ENCODE results near the gene GABRR3.
A peak's percentile ranks its signal among the peaks of the same experiment; 100 is the strongest.

Gene GABRR3

DNA sequence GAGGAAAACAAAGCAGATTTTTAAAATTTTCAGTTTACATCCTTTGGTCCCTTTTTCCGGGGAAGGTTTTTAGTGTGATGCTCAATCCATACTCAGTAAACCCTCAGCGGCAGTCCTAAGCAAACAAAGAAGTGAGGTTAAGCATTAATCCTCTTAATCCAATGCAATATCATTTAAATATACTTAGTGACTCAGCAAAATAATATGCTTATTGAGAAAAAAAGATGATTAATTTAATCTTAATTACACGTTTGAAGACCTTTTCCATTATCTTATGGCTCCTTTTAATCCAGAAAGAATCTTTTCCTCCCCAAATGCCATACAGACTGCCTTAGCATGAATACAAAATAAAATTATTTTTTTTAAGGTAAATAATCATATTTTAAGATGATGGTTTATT is at the start of gene GABRR3:
GABRR3 (minus strand) TSS at position 108 of the 400 bp plus-strand sequence. CDS start 328 bp downstream, outside the sequence.
- DNase-seq (ENCODE audit: extremely low read depth in 1 of 2, low read depth in 1 of 2) = no peak

DNA sequence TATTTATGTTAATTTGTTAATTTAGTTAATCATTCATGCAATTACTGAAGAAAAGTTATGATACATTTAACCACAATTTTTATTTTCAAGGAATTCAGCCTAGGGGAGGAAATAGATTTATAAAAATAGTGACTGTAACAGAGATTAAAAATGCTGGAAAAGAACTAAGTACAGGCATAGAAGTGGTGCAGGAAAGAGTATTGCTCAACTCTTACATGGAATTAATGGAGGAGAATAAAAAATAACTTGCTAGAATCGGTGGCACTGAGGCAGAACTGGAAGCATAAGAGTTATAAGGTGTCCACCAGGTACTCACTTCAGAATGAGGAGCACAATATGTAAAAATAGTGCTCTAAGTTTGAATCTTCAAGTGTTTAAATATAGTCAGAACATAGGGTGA is 38.4 kb upstream of the GABRR3 start:
- no peak for DNase-seq (ENCODE audit: extremely low read depth in 1 of 2, low read depth in 1 of 2)

DNA sequence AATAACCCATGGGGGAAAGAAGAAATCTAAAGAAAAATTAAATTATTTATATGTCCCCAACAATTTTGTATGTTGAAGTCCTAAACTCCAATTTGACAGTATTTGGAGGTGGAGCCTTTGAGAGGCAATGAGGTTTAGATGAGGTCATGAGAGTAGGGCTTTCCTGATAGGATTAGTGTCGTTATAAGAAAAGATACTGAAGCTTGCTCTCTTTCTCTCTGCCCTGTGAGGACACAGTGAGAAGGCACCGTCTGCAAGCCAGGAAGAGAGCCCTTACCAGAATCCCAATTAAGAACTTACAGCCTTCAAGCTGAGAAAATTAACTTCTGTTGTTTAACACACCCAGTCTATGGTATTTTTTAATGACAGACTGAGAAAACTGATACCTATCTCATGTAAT is 35.7 kb upstream of the GABRR3 start:
- no peak for DNase-seq (ENCODE audit: extremely low read depth in 1 of 2, low read depth in 1 of 2)

DNA sequence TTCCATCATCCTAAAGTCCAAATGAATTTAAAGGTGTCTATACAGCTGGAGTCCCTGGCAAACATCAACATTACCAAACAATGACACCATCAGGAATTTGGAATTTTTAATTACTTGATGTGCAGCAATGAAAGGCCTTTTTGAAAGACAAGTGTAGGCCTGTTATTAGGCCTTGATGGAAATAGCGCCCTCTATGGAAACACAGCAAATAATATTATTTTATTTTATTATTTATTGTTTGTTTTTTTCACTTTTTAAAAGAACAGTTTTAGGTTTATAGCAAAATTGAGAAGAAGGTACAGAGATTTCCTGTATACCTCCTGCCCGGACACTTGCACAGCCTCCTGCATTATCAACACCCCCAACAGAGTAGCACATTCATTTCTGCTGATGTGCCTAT is 33.7 kb upstream of the GABRR3 start:
- no peak for DNase-seq (ENCODE audit: extremely low read depth in 1 of 2, low read depth in 1 of 2)

- DNase-seq (ENCODE audit: extremely low read depth in 1 of 2, low read depth in 1 of 2) = no peak
Measured at GRCh38 chr3:98058244-98058960, 23.3 kb upstream of the GABRR3 start.

DNA sequence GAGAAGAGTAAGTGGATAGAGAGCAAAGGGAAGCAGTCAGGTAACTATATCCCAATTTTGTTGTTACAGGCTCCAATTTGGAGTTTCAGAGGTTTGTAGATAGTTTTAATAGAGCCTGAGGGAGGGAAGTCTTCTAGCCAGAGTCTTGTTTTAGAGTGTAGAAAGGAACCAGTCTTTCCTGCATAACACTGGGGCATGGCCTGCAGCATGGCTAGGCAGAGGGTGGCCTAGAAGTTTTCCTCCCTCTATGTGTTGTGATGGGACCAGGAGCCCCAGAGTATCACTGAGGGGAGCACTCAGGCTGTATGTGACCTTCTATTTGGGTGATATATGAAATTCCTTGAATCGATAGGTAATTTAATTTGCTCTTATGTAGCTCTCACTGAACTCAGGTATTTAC is 22.5 kb upstream of the GABRR3 start:
- DNase-seq (ENCODE audit: extremely low read depth in 1 of 2, low read depth in 1 of 2) = no peak

- no peak for DNase-seq (ENCODE audit: extremely low read depth in 1 of 2, low read depth in 1 of 2)
Measured at GRCh38 chr3:98056035-98056434, 20.9 kb upstream of the GABRR3 start.

GRCh38 chr3:98049271-98049670 is 14.2 kb upstream of the GABRR3 start:
- no peak for DNase-seq (ENCODE audit: extremely low read depth in 1 of 2, low read depth in 1 of 2)

DNA sequence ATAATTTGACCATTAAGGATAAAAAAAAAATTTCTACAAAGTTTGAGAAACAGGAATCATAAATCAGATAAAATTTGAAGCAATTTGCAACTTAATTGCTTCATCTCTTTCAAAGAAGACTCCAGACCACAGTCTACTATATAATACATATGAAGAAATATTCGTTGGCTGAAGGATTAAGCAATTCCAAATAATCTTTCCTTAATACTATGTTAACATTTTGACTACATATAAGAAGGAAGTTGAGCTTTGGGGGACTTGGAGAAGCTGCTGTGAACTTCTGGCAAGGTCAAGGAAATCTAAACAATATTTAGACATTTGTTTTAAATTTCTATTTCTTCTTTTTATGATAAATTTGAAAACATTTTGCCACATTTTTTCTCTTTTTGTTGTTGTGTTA is 13.5 kb upstream of the GABRR3 start:
- no peak for DNase-seq (ENCODE audit: extremely low read depth in 1 of 2, low read depth in 1 of 2)

DNA sequence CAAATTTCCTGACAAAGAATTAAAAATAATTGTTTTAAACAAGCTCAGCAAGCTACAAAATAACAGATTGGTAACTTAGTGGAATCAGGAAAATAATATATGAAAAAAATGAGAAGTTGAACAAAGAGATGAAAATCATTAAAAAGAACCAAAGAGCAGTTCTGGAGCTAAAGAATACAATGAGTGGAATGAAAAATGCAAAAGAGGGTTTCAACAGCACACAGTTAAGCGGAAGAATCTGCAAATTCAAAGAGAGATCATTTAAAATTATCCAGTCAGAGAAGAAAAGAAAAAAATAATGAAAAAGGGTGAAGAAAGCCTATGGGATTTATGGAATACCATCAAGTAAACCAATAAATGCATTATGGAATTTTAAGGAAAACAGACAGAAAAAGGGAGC is 6.2 kb upstream of the GABRR3 start:
- DNase-seq (ENCODE audit: extremely low read depth in 1 of 2, low read depth in 1 of 2) = no peak

DNA sequence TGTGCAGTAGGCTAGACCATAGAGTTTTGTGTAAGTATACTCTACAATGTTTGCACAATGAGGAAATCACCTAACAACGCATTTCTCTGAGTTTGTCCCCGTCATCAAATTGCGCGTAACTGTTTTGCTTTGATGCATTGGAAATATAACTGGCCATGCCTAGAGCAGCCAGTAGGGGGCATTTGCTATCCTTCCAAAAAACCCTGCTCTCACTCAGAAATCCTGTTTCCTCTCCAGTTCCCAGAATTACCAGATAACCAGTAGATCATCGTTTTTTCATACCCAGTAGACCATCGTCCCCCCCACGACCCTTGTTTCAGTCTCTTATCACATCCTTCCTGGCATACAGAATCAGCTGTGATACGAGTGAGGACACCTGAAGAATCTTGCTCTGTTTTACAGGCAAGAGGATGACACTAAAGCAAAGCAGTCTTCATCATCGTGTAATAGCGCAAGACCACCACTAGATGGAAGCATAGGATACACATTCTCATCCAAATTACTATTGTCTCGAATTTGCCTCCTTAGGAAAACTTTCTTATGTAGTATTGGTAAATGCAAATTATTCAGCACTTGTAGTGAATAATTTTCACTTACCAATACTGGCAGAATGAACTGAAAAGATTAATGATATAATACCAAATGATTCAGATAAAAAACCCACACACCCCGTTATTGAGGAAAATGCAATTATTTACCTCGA is 4.4 kb upstream of the GABRR3 start:
- peak; percentile 14 to 32 for DNase-seq (ENCODE audit: extremely low read depth in 1 of 2, low read depth in 1 of 2)

GRCh38 chr3:98038876-98039275 is 3.8 kb upstream of the GABRR3 start:
- no peak for DNase-seq (ENCODE audit: extremely low read depth in 1 of 2, low read depth in 1 of 2)

- no peak for DNase-seq (ENCODE audit: extremely low read depth in 1 of 2, low read depth in 1 of 2)
Measured at GRCh38 chr3:98038286-98038685, 3.2 kb upstream of the GABRR3 start.

DNA sequence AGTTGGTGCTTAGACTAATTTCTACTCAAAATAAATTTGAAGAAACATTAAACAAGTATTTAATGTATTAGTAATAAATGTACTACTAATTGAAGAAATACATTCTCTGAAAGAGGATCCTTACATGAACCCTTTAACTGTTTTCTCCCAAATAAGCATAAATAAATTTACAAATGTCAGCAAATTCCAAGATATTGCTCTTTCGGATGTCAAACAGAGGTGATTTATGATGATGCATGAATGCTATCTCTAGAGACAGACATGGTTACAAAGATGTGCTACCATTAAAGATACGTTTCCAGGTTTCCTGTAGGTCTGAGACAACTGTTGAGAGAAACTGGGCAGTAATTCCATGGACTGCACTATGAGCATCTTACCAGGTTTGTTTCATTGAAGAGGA is 629 bp downstream of the GABRR3 start:
- DNase-seq (ENCODE audit: extremely low read depth in 1 of 2, low read depth in 1 of 2) = no peak

DNA sequence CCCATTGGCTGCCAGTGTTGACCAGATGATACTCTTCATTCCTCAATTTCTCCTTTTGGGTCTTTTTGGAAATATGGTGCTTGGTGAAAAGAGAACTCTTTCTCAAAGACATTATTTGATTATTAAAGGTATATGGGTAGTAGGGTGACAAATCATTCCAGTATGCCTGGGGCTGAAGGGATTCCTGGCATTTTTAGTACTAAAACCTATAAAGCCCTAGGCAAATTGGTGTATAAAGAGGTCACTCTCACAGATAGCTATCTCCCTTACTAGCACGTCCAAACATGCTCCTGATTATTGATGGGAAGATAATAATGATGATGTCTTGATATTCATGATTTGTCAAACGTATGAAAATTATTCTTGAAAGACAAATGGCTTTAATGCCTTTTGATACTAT is 1.1 kb downstream of the GABRR3 start:
- DNase-seq (ENCODE audit: extremely low read depth in 1 of 2, low read depth in 1 of 2) = no peak

DNA sequence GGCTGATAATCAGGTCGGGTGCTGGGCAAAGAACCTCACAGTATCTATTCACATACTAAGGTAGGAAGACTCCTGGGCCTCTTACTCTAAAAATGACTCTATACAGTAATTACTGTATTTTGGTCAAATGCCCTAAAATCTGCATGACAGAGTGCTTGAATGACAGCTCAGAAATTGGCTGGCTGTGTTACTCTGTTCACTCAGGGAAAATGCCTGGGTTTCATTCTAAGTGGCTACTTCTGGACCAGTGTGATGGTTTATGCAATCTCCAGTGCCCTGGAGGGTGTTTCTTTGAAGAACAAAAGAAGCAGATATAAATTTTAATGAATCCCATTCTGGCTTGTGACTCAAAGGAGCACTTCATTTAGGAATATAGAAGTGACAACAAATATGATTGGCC is 2.2 kb downstream of the GABRR3 start:
- no peak for DNase-seq (ENCODE audit: extremely low read depth in 1 of 2, low read depth in 1 of 2)

GRCh38 chr3:98032265-98032664 is 2.9 kb downstream of the GABRR3 start:
- no peak for DNase-seq (ENCODE audit: extremely low read depth in 1 of 2, low read depth in 1 of 2)

DNA sequence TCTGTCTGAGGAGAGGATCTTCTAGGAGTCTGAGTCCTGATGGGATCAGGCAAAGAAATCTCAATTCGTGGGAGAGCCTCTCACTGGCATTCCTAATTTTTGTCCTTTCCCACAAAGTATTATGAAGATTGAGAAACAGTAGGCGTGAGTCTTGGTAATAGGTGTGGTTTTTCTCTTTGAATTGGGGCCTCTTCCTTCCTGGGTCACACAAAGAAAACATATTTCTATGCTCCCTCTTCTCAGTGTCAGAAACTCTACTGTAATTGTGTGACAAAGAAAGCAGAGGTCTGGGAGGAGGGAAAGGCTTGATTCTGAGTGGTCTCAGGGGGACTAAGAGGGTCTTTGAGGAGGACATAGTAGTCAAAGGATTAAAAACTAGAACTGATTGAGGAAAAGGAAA is 6.0 kb downstream of the GABRR3 start:
- no peak for DNase-seq (ENCODE audit: extremely low read depth in 1 of 2, low read depth in 1 of 2)

DNA sequence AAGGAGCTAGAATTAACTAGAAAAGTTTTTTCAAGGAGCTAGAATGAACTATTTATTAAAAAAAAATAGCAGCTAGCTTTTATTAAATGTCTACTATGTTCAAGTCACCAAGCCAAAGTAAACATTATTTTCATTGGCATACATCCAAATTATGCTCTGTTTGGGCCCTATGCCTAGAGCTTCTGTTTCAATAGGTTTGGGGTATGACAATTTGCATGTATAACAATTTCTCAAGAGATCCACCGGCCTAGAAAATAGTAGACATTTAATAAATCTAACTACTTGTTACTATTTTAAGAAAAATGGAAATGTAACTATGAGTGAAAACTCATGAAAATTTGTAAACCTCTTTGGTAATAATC is 8.0 kb downstream of the GABRR3 start:
- DNase-seq (ENCODE audit: extremely low read depth in 1 of 2, low read depth in 1 of 2) = no peak

DNA sequence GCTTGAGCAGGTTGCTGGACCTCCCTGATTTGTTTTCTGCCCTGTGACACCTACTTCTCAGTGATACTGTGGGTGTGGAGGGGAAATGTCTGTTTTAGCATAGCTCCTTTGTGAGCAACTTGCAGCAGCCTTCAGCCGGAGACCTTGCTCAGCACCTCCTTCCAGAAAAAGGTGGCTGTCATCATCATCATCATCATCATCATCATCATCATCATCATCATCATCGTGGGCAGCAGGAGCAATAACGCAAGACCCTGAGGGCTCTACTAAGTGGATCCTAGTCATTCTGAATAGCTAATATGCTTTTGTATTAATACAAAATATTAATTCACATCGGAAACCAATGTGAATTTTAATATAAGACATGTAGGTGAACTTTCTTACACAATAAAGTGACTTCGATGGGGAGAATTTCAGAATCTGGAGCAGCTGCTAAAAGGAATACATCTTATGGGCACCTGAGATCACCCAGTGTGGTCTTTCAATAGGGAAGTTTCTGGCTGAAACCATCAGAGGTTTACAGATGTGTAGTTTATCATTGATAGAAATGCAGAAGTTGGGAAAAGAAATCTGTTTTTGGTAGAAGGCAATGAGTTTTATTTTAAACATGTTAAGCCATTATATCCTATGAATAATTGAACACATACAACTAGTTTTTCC is 8.6 kb downstream of the GABRR3 start:
- no peak for DNase-seq (ENCODE audit: extremely low read depth in 1 of 2, low read depth in 1 of 2)

DNA sequence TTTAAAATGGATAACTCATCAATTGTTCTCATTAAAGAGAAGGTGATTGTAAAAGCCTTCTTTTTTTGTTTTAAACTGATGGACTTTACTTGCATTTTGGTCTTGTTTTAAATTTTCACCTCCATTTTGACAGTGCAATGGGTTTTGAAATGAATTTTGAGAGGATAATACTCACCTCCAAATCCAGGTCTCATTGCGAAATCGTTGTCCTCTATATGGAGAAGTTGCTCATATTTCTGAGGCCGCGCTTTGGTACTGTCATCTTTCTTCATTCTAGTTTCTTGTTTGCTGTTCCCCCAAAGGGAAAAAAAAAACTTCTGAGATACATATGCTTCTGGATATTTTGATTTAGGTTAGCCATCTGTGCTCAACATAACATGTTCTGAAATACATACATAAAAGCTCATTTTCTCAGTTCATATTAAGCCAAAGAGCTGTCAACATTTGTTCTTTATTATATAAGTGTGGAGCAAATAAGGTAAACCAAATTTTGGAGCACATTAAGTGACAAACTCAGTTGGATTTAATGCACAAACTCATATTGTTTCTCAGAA is 9.6 kb downstream of the GABRR3 start:
- no peak for DNase-seq (ENCODE audit: extremely low read depth in 1 of 2, low read depth in 1 of 2)
